NCI-H146 treated with DMSO at 0.1 percent for 48 hours (cell line): Measurements from ENCODE around the gene ADAMTS8.

Experiments
- DNase-seq: peaks from one replicate; lab custom pipeline; 2025; ENCODE audit not compliant: unreplicated experiment; lab: John Stamatoyannopoulos, UW

The ADAMTS8 gene

DNA sequence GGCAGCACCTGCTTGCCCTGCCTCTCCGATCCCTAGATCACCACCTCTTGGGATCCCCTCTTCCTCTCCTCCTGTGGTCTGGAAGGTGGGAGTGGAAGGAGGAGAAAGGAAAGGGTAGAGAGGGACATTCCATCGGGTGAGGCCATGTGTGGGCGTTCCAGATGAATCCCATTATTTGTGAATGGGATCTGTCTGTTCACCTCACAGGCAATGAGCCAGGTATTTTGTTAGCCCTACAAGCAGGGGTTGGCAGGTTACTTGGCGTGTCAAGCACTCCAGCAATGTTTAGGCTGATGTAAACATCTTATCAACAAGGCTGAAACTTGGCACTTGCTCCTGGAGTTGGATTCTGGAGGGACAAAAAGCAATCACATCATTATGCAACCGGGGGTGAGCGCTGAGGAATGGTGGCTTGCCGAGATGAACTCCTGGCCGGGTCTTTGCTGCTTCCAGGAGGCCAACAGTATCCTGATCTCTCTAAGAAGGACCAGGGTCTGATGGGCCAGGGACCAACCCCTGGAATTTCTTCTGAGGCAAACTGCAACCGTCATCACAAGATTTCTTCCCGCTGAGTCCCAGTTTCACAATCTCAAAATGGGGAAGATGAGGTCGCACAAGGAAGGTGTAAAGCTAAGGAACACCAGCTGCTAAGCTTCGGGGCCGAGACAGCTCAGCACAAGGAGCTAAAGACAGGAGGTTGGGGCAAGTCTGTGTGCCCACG lies 7.8 kb downstream of the ADAMTS8 start:
- DNase-seq = no peak

DNA sequence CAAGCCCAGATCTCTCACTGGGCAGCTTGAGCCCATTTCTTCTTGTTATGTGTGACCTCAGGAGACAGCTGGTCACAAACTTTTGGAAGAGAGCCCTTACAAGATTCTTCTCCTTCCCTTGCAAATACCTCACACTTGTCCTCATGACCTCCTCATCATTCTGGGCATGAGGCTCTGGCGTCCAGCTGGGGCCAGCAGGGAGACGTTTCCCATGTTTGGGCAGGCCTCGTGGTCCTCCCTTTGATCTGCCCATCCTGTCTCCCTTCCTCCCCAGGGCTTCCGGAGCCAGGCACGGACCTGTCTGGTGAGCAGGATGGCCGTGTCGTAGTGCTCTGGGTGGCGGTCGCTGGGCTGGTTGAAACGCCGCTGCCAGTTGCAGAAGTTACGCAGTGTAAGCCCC lies 9.7 kb downstream of the ADAMTS8 start:
- no peak for DNase-seq

- DNase-seq = no peak
Measured at GRCh38 chr11:130418210-130418609, 10.2 kb downstream of the ADAMTS8 start.

DNA sequence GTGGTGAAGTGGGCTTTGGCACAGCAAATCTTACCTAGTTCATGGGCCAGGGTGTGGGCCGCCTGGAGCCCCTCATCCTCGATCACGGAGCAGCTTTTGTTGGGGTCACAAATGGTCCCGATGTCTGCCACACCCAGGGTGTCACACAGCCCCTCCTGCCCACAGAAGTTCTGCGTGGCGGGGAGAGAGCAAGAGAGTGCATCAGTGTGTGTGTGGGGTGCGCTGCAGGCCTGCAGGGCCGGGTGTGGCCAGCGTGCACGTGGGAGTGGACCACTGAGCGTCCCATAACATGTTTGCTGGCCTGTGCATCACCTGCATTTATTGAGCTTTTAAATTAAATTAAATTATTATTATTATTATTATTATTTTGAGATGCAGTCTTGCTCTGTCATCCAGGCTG lies 11.5 kb downstream of the ADAMTS8 start:
- DNase-seq = no peak

DNA sequence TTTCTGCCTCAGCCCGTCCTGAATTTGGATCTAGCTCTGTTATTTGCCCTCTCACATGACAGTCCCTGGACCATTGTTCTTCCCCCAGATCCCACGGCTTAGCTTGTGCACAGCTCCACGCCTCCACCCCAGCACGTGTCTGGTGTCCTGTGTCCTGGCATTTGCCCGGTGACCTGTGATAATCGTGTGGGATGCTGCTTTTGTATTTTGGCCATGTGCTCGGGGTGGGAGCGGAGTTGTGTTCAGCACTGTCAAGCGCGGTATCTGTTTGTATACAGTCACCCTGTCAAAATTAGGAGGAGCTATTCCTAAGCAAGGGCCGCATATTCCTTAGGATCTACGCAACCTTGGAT lies 11.9 kb downstream of the ADAMTS8 start:
- DNase-seq = no peak

DNA sequence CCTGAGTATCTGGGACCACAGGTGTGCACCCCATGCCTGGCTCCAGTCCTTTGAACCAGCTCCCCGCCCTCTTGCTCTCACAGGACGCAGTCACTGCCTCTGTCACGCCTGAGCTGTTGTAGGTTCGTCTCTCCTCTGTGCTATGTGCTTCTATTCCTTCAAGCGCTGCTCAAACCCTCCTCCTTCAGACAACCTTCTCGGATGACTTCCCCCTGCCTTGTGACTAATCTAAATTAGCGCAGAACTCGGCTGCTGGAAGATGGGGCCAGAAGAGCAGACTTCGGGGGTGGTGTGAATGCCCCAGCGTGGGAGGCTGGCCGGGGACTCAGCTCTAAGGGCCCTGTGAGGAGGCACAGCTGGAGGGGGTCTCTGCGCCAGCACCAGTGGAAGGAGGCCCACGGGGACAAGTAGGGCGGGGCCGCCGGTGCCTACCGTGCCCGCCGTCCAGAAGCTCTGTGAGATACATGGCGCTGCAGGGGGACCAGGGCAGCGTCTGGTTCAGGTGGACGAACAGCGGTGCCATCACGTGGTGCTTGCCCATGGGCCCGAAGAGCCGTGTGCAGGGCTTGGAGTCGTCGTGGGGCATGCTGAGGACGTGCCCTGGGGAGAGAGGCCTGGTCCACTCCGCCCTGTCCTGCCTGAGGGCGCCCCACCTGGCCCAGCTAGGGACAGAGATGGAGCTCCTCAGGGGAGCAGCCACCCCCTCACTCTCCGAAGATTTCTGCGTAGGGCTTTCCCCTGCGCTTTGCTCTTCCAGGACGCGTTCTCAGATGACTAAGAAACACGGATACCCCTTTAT lies 12.5 kb downstream of the ADAMTS8 start:
- DNase-seq = no peak

DNA sequence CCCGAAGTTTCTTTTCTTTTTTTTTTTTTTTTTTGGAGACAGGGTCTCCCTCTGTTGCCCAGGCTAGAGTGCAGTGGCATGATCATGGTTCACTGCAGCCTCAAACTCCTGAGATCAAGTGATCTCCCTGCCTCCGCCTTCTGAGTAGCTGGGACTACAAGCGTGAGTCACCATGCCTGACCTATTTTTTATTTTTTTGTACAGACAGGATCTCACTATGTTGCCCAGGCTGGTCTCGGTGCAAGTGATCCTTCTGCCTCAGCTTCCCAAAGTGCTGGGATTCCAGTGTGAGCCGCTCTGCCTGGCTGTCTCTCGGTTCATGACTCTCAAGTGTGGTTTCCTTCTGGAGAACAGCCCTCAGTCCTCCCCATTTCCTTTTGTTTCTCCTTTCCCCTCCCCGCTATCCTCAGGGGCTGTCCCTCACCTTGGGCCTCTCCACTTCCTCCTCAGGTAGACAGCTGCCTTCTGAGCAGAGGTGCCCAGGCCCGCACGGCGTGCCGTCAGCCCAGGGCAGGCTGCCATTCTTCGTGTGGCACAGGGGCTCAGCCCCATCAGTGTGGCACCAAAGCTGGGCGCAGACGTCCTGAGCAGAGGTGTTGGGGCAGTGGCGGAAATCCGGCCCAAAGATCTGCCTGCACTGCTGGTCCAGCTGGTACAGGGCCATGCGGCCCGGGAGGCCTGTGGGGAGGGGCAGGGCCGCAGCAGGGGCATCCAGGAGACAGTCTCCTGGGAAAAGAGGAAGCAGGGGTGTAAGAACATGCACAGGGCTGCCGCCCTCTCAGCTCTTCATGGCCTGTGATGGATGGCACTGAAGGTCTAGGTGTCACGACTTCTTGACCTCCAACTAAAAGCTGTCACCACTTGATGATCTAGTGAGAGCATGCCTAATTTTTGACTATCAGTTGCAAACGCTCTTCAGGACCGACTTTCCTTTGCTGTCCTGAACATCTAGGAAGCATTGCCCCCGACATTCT lies 14.0 kb downstream of the ADAMTS8 start:
- no peak for DNase-seq

DNA sequence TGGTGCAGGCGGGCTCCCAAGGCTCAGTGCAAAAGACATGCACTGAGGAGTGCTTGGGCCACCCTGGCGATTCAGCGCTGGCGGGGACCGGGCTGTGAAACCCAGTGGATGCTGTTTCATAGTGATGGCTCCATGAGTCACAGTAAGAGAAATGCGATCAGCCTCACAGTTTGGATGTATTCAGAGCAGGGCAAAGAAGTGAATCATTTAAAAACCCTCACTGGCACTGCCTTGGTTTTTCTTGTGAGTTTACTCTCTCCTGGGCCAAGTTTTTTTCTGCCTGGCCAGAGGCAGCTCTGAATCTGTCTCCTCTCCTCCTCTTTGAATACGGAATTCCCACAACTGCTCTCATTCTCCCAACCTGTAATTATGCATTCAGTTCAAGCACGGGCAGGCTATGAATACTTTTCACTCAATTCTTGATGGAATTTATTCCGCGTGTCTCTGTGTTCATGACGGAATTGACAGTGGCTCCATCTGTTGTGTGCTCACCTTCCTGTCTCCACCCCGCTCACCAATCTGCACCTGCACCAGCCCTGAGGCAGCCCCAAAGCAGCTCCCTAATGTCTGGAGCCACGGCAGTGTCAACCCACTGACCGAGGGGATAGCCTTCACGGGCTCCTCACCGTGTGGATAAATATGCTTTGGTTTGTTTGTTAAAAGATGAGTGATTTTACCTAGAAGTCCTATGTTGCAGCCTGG lies 14.9 kb downstream of the ADAMTS8 start:
- no peak for DNase-seq

- no peak for DNase-seq
Measured at GRCh38 chr11:130411223-130411622, 17.2 kb downstream of the ADAMTS8 start.

DNA sequence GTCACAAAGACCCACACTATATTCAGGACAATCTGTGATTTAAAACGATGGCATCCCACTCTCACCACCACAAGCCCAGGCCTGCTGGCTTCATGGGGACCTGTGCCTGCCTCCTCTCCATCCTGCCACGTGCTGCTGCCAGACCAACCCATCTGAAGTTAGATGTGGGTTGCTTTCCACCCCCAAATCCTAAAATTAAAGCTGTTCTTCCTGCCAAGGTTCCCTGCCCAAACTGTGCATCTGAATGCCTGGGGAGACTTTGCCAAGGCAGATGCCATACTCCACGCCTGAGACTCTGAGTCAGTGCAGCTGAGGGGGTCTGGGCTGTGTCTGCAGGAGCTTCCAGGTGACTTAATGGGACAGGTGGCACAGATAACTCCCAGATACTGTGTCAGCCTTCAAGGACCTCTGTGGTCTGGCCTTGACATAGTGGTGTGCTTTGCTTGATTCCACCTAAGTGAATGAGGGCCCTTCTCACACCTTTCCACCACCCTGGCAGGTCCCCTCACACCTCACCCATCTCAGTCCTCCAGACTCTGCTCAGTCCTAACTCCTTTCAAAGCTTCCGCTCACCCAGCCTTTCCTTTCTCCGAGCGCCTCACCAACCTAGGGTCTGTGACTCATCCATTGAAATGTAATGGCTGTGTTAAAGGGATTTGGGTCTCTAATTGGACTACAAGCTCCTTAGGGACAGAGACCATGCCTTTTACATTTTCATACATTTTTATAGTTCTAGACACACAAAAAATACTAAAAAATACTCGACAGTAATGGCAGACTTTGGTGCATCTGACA lies 18.6 kb downstream of the ADAMTS8 start:
- no peak for DNase-seq

DNA sequence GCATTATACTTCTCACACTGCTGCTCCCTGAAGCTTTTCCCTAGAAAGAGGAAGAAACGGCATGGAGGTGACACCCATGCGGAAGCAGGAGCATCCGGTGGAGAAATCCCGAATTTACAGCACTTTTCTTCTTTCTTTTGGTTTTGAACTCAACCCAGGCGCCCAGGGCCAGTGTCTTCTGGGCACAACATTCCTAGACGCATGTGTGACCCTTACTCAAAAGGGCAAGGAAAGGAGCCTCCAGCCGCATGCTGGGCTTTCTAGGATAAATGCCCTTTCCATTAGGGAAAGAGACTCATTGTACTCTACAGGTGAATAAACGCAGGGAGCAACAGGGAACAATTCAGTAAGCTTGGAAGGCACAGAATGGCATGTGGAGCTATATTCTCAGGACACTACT lies 19.5 kb downstream of the ADAMTS8 start:
- DNase-seq = no peak

- DNase-seq = no peak
Measured at GRCh38 chr11:130408401-130408890, 20.0 kb downstream of the ADAMTS8 start.

DNA sequence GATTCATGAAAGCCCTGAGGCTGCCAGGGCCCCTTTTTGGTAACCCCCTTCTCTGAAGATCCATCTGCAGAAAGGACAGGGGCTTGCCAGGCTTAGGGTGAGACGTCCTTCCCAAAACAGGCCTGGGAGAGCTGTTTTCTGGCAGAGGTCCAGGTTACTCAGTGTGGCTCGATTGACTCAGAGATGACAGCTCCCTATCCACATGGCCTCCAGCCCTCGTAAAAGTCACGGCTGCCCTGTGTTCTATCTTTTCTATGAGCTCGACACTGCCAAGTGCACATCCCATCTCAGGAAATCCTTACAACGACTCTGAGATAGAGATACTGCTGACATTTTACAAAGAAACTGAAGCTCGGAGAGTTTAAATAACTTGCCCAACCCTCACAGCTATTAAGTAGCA lies 20.4 kb downstream of the ADAMTS8 start:
- no peak for DNase-seq

DNA sequence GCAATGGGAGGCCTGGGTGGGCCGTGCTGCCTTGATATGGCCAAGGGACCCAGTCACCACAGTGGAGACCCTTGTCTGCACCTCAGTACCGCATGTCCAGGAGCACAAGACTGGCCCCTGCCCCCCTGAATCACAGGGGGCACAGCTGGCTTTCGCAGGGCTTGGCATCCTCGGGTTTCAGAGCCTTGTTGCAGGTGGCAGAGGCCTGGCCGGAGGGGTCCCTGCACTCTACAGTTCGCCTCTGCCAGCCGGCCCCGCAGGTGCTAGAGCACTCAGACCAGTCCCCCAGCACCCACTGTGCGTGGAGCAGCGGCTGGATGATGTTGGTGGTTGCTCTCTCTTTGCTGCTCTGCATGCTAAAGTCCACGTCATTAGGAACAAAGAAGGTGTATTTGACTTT lies 23.0 kb downstream of the ADAMTS8 start:
- no peak for DNase-seq

DNA sequence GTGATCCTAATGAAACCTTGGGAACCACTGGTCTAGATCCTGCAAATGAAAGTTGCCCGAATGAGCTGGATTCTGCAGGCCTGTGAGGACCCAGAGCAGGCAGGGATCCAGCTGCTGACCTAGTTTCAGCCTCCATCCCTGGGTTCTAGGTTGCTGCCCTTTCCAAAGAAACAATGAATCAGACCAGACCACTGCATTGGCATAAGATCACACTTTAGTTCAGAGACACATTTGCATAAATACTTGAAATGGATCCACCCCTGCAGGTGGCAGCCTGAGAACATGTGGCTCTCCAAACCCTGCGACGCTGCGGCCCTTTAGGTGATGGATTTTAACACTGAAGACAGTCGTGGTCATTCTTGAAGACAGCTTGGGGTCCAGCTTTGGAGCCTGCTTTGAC lies 23.7 kb downstream of the ADAMTS8 start:
- no peak for DNase-seq

- DNase-seq = peak; percentile 15
Measured at GRCh38 chr11:130403967-130404366, 24.4 kb downstream of the ADAMTS8 start.

GRCh38 chr11:130403271-130403804 lies 25.1 kb downstream of the ADAMTS8 start:
- no peak for DNase-seq

GRCh38 chr11:130402570-130402969 lies 25.8 kb downstream of the ADAMTS8 start:
- DNase-seq = no peak

- DNase-seq = no peak
Measured at GRCh38 chr11:130400781-130401483, 27.5 kb downstream of the ADAMTS8 start.
